HG03469 (cell line): Measurements from ENCODE around the gene RIC3.

Experiments used
- ATAC-seq: cut with Tn5 transposase; IDR thresholded peaks from one replicate; pipeline ENCODE4 v1.9.1; 2021; ENCODE audit warnings: mild to moderate bottlenecking, moderate library complexity, moderate number of reproducible peaks; ENCODE audit not compliant: unreplicated experiment

The RIC3 gene

GRCh38 chr11:8069771-8070170 lies 99.1 kb downstream of the RIC3 start:
- no peak for ATAC-seq

GRCh38 chr11:8068605-8069221 lies 100.1 kb downstream of the RIC3 start:
- ATAC-seq = no peak

GRCh38 chr11:8067929-8068575 lies 100.8 kb downstream of the RIC3 start:
- no peak for ATAC-seq

GRCh38 chr11:8067567-8067928 lies 101.3 kb downstream of the RIC3 start:
- no peak for ATAC-seq

- ATAC-seq = no peak
These were observed 101.8 kb downstream of the RIC3 start for GRCh38 chr11:8066911-8067455.

- ATAC-seq = no peak
These were observed 102.6 kb downstream of the RIC3 start for GRCh38 chr11:8066036-8066910.

GRCh38 chr11:8065031-8065430 lies 103.8 kb downstream of the RIC3 start:
- ATAC-seq = no peak

GRCh38 chr11:8063324-8063723 lies 105.5 kb downstream of the RIC3 start:
- no peak for ATAC-seq

GRCh38 chr11:8062781-8063257 lies 106.0 kb downstream of the RIC3 start:
- no peak for ATAC-seq

- ATAC-seq = no peak
These were observed 107.0 kb downstream of the RIC3 start for GRCh38 chr11:8061555-8062428.

GRCh38 chr11:8060801-8061554 lies 107.8 kb downstream of the RIC3 start:
- no peak for ATAC-seq

GRCh38 chr11:8060146-8060719 lies 108.6 kb downstream of the RIC3 start:
- no peak for ATAC-seq

- no peak for ATAC-seq
These were observed 109.2 kb downstream of the RIC3 start for GRCh38 chr11:8059571-8060011.

GRCh38 chr11:8059030-8059429 lies 109.8 kb downstream of the RIC3 start:
- no peak for ATAC-seq

GRCh38 chr11:8058216-8058615 lies 110.6 kb downstream of the RIC3 start:
- no peak for ATAC-seq

- ATAC-seq = no peak
These were observed 111.9 kb downstream of the RIC3 start for GRCh38 chr11:8056810-8057463.
